Heart left ventricle (tissue), 16 donors: ENCODE measurements around the gene LCE1D. TPM values are rescaled to one million over a fixed set of nuclear protein-coding genes. Genes with fewer than 3 reads are reported as not detected.

ENCODE experiments used
- ATAC-seq, 4 donors: fragments of 200-7000 bp; cut with Tn5 transposase; one replicate each; pipeline ENCODE4 v1.9.1; 2020 to 2022; ENCODE audit warnings: moderate library complexity in 4 of 4, mild to moderate bottlenecking in 3 of 4, moderate number of reproducible peaks in 1 of 4
- DNase-seq, 5 donors: peaks; one replicate each; pipeline ENCODE4 v3.0.0-alpha.2; 2020
- H3K27ac ChIP-seq, 12 donors: fragments of 200-600 bp; sonication (generic) in 4 of 12; one replicate each; pipeline versions ENCODE4 v1.5.0 to v1.8.0; 2016 to 2022; ENCODE audit warnings: mild to moderate bottlenecking in 2 of 12
- H3K27me3 ChIP-seq, 9 donors: fragments of 200-600 bp; sonication (generic) in 2 of 9; one replicate each; pipeline versions ENCODE4 v1.5.1 to v1.8.0; 2016 to 2022; ENCODE audit warnings: mild to moderate bottlenecking in 3 of 9
- H3K36me3 ChIP-seq, 9 donors: fragments of 200-600 bp; sonication (generic) in 2 of 9; one replicate each; pipeline versions ENCODE4 v1.5.0 to v1.8.0; 2018 to 2022; ENCODE audit warnings: mild to moderate bottlenecking in 2 of 9
- H3K4me1 ChIP-seq, 12 donors: fragments of 200-600 bp; sonication (generic) in 4 of 12; one replicate each; pipeline versions ENCODE4 v1.5.0 to v1.8.0; 2016 to 2022; ENCODE audit warnings: mild to moderate bottlenecking in 3 of 12
- H3K4me3 ChIP-seq, 12 donors: fragments of 200-600 bp; sonication (generic) in 4 of 12; one replicate each; pipeline versions ENCODE4 v1.5.0 to v1.8.0; 2017 to 2022; ENCODE audit warnings: mild to moderate bottlenecking in 9 of 12, moderate library complexity in 4 of 12
- H3K9me3 ChIP-seq, 12 donors: fragments of 200-600 bp; sonication (generic) in 4 of 12; one replicate each; pipeline versions ENCODE4 v1.5.0 to v1.8.0; 2016 to 2022; ENCODE audit warnings: mild to moderate bottlenecking in 1 of 12
- CTCF ChIP-seq, 12 donors: fragments of 200-600 bp; sonication (generic) in 4 of 12; IDR thresholded peaks; one replicate each; pipeline versions ENCODE4 v1.5.0 to v1.8.0; 2018 to 2022; ENCODE audit warnings: antibody characterized with exemption in 12 of 12, mild to moderate bottlenecking in 5 of 12
- POLR2A ChIP-seq, 2 donors: fragments of 450-650 bp; IDR thresholded peaks; one replicate each; pipeline ENCODE4 v1.6.1; 2017; ENCODE audit warnings: antibody characterized with exemption in 2 of 2, mild to moderate bottlenecking in 2 of 2, moderate library complexity in 2 of 2
- WGBS, 4 donors: extraction: QIAGEN DNeasy Blood & Tissue Kit in 2 of 4; methylation state at CpG; one replicate each; pipeline versions ENCODE4 v1.1.5 to v1.1.7; 2013 to 2018; 5-methylcytosine and 5-hydroxymethylcytosine counted together
- intact Hi-C, 10 donors: fragments of 100-400 bp; cut with DNase I; formaldehyde crosslinking; loops; one replicate each; pipeline versions ENCODE4 v1.11.1 to v1.14.2; 2022
- polyA plus RNA-seq, 2 donors: library from polyadenylated mRNA; stranded (reverse); fragments of 200-250 nt; gene quantifications; one replicate each; pipeline ENCODE4 v1.2.3, GENCODE V29; 2013
- total RNA-seq, 9 donors: library from RNA; depleted of rRNA in 2 of 9; stranded (reverse); fragments of >200 nt in 2 of 9; fragmentation: NEBNext Ultra II Directional in 3 of 9; extraction: Animal tissue kit (Norgen Biotek cat#: 25700) in 3 of 9; gene quantifications; one replicate each; pipeline versions ENCODE4 v1.1.0 to v1.2.4, GENCODE V29; 2016 to 2023
- donor health status: ischemic (EF 13 %, LVEDD 7.1; RV severe dilation, severe dysfunction).
- donor health status: healthy with polysubstance abuse.
- donor health status: DM: no; HTN: yes; CAD: no.
- donor health status: DM: no; HTN: no; CAD: no.
- donor health status: ischemic (EF 25% LVEDD 6.9; RV normal size, moderate dysfunction).
- donor health status: ischemic (EF 25% LVEDD 5.7; RV mildly dilated, moderate dysfunction).
- donor health status: healthy.
- donor health status: DM: yes; HTN: yes; CAD: no.
- donor health status: ischemic (EF 35%, LVEDD 5.7; RV mildly dilated, moderate dysfunction).
- donor health status: nonischemic (EF 11% LVEDD 7.7; RV severe dilation, severe dysfunction).
- donor health status: DM: yes; HTN: yes; CAD: no.
- donor health status: PGD.
- donor health status: ischemic (EF 29% LVEDD 5.4; RV normal size, mild dysfunction).
- donor health status: nonischemic (EF 23%, LVEDD 6.1; RV moderate dilation, normal function).

Gene LCE1D
- total and polyA plus RNA-seq, 11 donors, result not detected

- TF ChIP-seq POLR2A (IDR thresholded peaks at IDR 0.05) (no peak), CTCF (IDR thresholded peaks at IDR 0.05) (no peak)
- peaks cover 0 to 4% (median 0%) of the 10 kb centered on the region in 12 donors for H3K9me3 ChIP-seq
- H3K27me3 ChIP-seq, result peaks cover 0 to 11% (median 0%) of the 10 kb centered on the region in 9 donors
- H3K4me3 ChIP-seq, result no peak overlapping the region
- DNase-seq (no peak), ATAC-seq (no peak)
- no peak overlapping the region for H3K27ac ChIP-seq
- 49 to 82% (median 58%) methylated on average over 2 of the region's 2 CpGs for WGBS, 4 donors
- intact Hi-C loops, result no loop called here
- H3K4me1 ChIP-seq, result no peaks in the 10 kb centered on the region
- no peaks in the 10 kb centered on the region for H3K36me3 ChIP-seq
These were observed 14.5 kb downstream of the LCE1D start for GRCh38 chr1:152811050-152811449.

GRCh38 chr1:152811671-152812070 is 15.2 kb downstream of the LCE1D start, which contains the start of gene LCE1B:
Gene LCE1B, plus strand, starts transcription at chr1:152811971. Its CDS starts 476 bp downstream, at chr1:152812447.
- H3K27me3 ChIP-seq, result peaks cover 0 to 11% (median 0%) of the 10 kb centered on the region in 9 donors
- no peaks in the 10 kb centered on the region for H3K4me1 ChIP-seq
- peaks cover 0 to 4% (median 0%) of the 10 kb centered on the region in 12 donors for H3K9me3 ChIP-seq
- intact Hi-C loops, result no loop called here
- no peak within 1 kb of the TSS for H3K27ac ChIP-seq
- ATAC-seq (no peak), DNase-seq (no peak)
- H3K36me3 ChIP-seq, result no peaks in the 10 kb centered on the region
- H3K4me3 ChIP-seq, result no peak within 1 kb of the TSS
- 65 to 97% (median 90%) methylated on average over 2 of the region's 2 CpGs for WGBS, 4 donors
- TF ChIP-seq POLR2A (IDR thresholded peaks at IDR 0.05) (no peak), CTCF (IDR thresholded peaks at IDR 0.05) (no peak)

- Histone ChIP-seq H3K27ac (no peak overlapping the region), H3K4me3 (no peak overlapping the region)
- no peak for DNase-seq
These were observed 20.8 kb downstream of the LCE1D start for GRCh38 chr1:152817309-152817708.

GRCh38 chr1:152823294-152823693 is 26.8 kb downstream of the LCE1D start:
- no peak for ATAC-seq

More at GRCh38 chr1:152817309-152817708, 20.8 kb downstream of the LCE1D start:
- Histone ChIP-seq H3K36me3 (no peaks in the 10 kb centered on the region), H3K27me3 (peaks cover 0 to 5% (median 0%) of the 10 kb centered on the region in 9 donors), H3K4me1 (no peaks in the 10 kb centered on the region), H3K9me3 (no peaks in the 10 kb centered on the region)
- WGBS, 4 donors, result 74 to 79% (median 77%) methylated on average over 6 of the region's 6 CpGs
- TF ChIP-seq POLR2A (IDR thresholded peaks at IDR 0.05), result no peak
- no peak for TF ChIP-seq CTCF (IDR thresholded peaks at IDR 0.05)
- intact Hi-C loops, result no loop called here
- no peak for ATAC-seq

More at GRCh38 chr1:152823294-152823693, 26.8 kb downstream of the LCE1D start:
- WGBS, 4 donors, result 28 to 34% (median 30%) methylated on average over 5 of the region's 5 CpGs
- Histone ChIP-seq H3K36me3 (no peaks in the 10 kb centered on the region), H3K4me1 (no peaks in the 10 kb centered on the region), H3K27ac (no peak overlapping the region), H3K4me3 (no peak overlapping the region), H3K9me3 (no peaks in the 10 kb centered on the region), H3K27me3 (peaks cover 0 to 6% (median 0%) of the 10 kb centered on the region in 9 donors)
- no peak for DNase-seq
- TF ChIP-seq POLR2A (IDR thresholded peaks at IDR 0.05), result no peak
- TF ChIP-seq CTCF (IDR thresholded peaks at IDR 0.05), result peak in 1 of 12 donors; percentile 30
- intact Hi-C loops, result no loop called here
